GM15510 (cell line): Measurements from ENCODE around the gene HOXA11.

Experiments used
- POLR2A ChIP-seq: IDR thresholded peaks from 3 replicates; pipeline ENCODE4 v1.6.1; 2011; ENCODE audit warnings: borderline replicate concordance; ENCODE audit not compliant: insufficient read length; ENCODE audit errors: extremely low read depth

HOXA11 gene

GRCh38 chr7:27173956-27174873 is 10.8 kb downstream of the HOXA11 start, which contains the start of gene HOXA10:
Gene HOXA10 (minus strand): TSS chr7:27174320. CDS start chr7:27174306, 14 bp downstream.
- TF ChIP-seq POLR2A, result no peak

GRCh38 chr7:27173511-27173955 is 11.5 kb downstream of the HOXA11 start:
- TF ChIP-seq POLR2A, result no peak

- no peak for TF ChIP-seq POLR2A
These were observed 12.1 kb downstream of the HOXA11 start for GRCh38 chr7:27172823-27173510.

GRCh38 chr7:27172315-27172774 is 12.7 kb downstream of the HOXA11 start:
- no peak for TF ChIP-seq POLR2A

- TF ChIP-seq POLR2A, result no peak
These were observed 13.3 kb downstream of the HOXA11 start for GRCh38 chr7:27171637-27172314.

- no peak for TF ChIP-seq POLR2A
These were observed 13.8 kb downstream of the HOXA11 start for GRCh38 chr7:27171325-27171636.

GRCh38 chr7:27170426-27171324 is 14.4 kb downstream of the HOXA11 start:
- TF ChIP-seq POLR2A, result no peak

GRCh38 chr7:27169658-27170425 is 15.2 kb downstream of the HOXA11 start:
- TF ChIP-seq POLR2A, result no peak

- no peak for TF ChIP-seq POLR2A
These were observed 16.6 kb downstream of the HOXA11 start for GRCh38 chr7:27168265-27168947.

GRCh38 chr7:27167916-27168264 is 17.1 kb downstream of the HOXA11 start:
- no peak for TF ChIP-seq POLR2A

- TF ChIP-seq POLR2A, result no peak
These were observed 18.2 kb downstream of the HOXA11 start for GRCh38 chr7:27166531-27167505.
